Mesenchymal stem cell (in vitro differentiated cells and primary cell): Measurements from ENCODE around the gene HS3ST4.

Experiments
- DNase-seq: peaks from one replicate; pipeline ENCODE4 v3.0.0-alpha.2; 2013
- H2AFZ ChIP-seq: one replicate; pipeline ENCODE4 v1.6.1; 2013; ENCODE audit warnings: low read depth, mild to moderate bottlenecking, control low read depth, inconsistent platforms, low read length, moderate library complexity
- H2AK5ac ChIP-seq: 2 replicates; pipeline ENCODE4 v1.6.1; 2013; ENCODE audit warnings: low read length, moderate library complexity, mild to moderate bottlenecking, inconsistent platforms; ENCODE audit not compliant: severe bottlenecking
- H2BK120ac ChIP-seq: one replicate; pipeline ENCODE4 v1.6.1; 2013; ENCODE audit warnings: low read depth, mild to moderate bottlenecking, inconsistent platforms, low read length, moderate library complexity
- H2BK12ac ChIP-seq, 2 experiments: one replicate each; pipeline ENCODE4 v1.6.1; 2013; ENCODE audit warnings: inconsistent platforms in 2 of 2, low read length in 2 of 2, mild to moderate bottlenecking in 2 of 2, moderate library complexity in 2 of 2, control low read depth in 1 of 2
- H2BK15ac ChIP-seq: one replicate; pipeline ENCODE4 v1.6.1; 2013; ENCODE audit warnings: mild to moderate bottlenecking, low read depth, inconsistent platforms; ENCODE audit not compliant: poor library complexity, severe bottlenecking
- H2BK5ac ChIP-seq: 2 replicates; pipeline ENCODE4 v1.6.1; 2013; ENCODE audit warnings: low read depth, mild to moderate bottlenecking, low read length, control low read depth, inconsistent platforms; ENCODE audit not compliant: poor library complexity, severe bottlenecking
- H3K14ac ChIP-seq, 2 experiments: one replicate each; pipeline ENCODE4 v1.6.1; 2013; ENCODE audit warnings: inconsistent platforms in 2 of 2, low read length in 2 of 2, control low read depth in 1 of 2, mild to moderate bottlenecking in 1 of 2, moderate library complexity in 1 of 2
- H3K18ac ChIP-seq, 2 experiments: one replicate each; pipeline ENCODE4 v1.6.1; 2013; ENCODE audit warnings: inconsistent platforms in 2 of 2, low read length in 2 of 2, control low read depth in 1 of 2, low read depth in 1 of 2, mild to moderate bottlenecking in 1 of 2
- H3K23ac ChIP-seq, 2 experiments: one replicate each; pipeline ENCODE4 v1.6.1; 2013; ENCODE audit warnings: inconsistent platforms in 2 of 2, low read length in 2 of 2, mild to moderate bottlenecking in 2 of 2, moderate library complexity in 2 of 2, control low read depth in 1 of 2
- H3K27ac ChIP-seq: 2 replicates; pipeline ENCODE4 v1.5.1; 2013; ENCODE audit warnings: mild to moderate bottlenecking, moderate library complexity, low read length, control low read depth, inconsistent platforms; ENCODE audit not compliant: poor library complexity, severe bottlenecking
- H3K27me3 ChIP-seq, 2 experiments: 2 replicates each; pipeline versions ENCODE4 v1.6.1 to v1.7.0; 2013; ENCODE audit warnings: low read length in 2 of 2, mild to moderate bottlenecking in 2 of 2, moderate library complexity in 2 of 2, control low read depth in 1 of 2, inconsistent platforms in 1 of 2; ENCODE audit not compliant: control insufficient read depth in 1 of 2, insufficient read depth in 1 of 2
- H3K36me3 ChIP-seq, 2 experiments: 2 replicates each; pipeline versions ENCODE4 v1.6.1 to v1.7.0; 2013; ENCODE audit warnings: low read length in 2 of 2, control low read depth in 1 of 2, inconsistent platforms in 1 of 2, low read depth in 1 of 2, mild to moderate bottlenecking in 1 of 2; ENCODE audit not compliant: insufficient read depth in 2 of 2, control insufficient read depth in 1 of 2
- H3K4ac ChIP-seq, 2 experiments: one replicate each; pipeline ENCODE4 v1.6.1; 2013; ENCODE audit warnings: inconsistent platforms in 2 of 2, low read length in 2 of 2, mild to moderate bottlenecking in 2 of 2, moderate library complexity in 2 of 2, control low read depth in 1 of 2, low read depth in 1 of 2
- H3K4me1 ChIP-seq: 2 replicates; pipeline ENCODE4 v1.6.1; 2013; ENCODE audit warnings: low read depth, low read length, control low read depth; ENCODE audit not compliant: control insufficient read depth, insufficient read depth
- H3K4me2 ChIP-seq: 2 replicates; pipeline ENCODE4 v1.6.1; 2013; ENCODE audit warnings: low read length, mild to moderate bottlenecking, inconsistent platforms; ENCODE audit not compliant: poor library complexity, severe bottlenecking
- H3K4me3 ChIP-seq, 2 experiments: 2 replicates each; pipeline versions ENCODE4 v1.5.1 to v1.7.0; 2013; ENCODE audit warnings: low read length in 2 of 2, mild to moderate bottlenecking in 2 of 2, control low read depth in 1 of 2, low read depth in 1 of 2; ENCODE audit not compliant: insufficient read depth in 1 of 2
- H3K79me1 ChIP-seq: replicated peaks from 2 replicates; pipeline ENCODE4 v1.6.1; 2013; ENCODE audit warnings: mild to moderate bottlenecking, control low read depth, low read length, inconsistent platforms; ENCODE audit not compliant: poor library complexity, severe bottlenecking
- H3K9ac ChIP-seq: 2 replicates; pipeline ENCODE4 v1.7.0; 2013; ENCODE audit warnings: mild to moderate bottlenecking, low read length, moderate library complexity
- H3K9me3 ChIP-seq: 2 replicates; pipeline ENCODE4 v1.7.0; 2013; ENCODE audit warnings: mild to moderate bottlenecking, low read length; ENCODE audit not compliant: control insufficient read depth
- H4K8ac ChIP-seq: one replicate; pipeline ENCODE4 v1.6.1; 2013; ENCODE audit warnings: inconsistent platforms, mild to moderate bottlenecking, low read length, moderate library complexity
- H4K91ac ChIP-seq: one replicate; pipeline ENCODE4 v1.6.1; 2013; ENCODE audit warnings: mild to moderate bottlenecking, low read length, inconsistent platforms
- WGBS: methylation state at CpG from one replicate; pipeline ENCODE4 v1.1.7; 2013; ENCODE audit warnings: mixed read lengths; 5-methylcytosine and 5-hydroxymethylcytosine counted together

HS3ST4 gene

DNA sequence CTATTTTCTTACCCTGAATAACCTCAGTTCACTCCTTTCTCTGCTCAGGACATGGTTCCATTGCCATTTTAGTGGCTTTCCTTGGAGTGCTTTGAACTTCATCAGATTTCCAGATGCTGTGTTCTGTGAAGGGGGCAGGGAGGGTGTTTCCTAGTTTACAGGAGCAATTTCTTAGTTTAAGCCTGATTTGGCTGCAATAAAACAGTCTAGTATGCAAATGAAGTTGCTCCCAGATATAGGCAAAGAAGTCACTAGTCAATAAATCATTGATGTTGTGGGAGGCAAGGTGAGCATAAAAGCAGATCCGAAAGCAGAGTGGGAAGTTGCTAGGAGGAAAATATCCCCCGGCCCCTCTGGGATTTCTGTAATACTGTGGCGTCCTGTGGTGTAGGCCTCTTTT is 202.3 kb downstream of the HS3ST4 start:
- no peaks in the 10 kb centered on the region for H3K4me1 ChIP-seq
- H2BK120ac ChIP-seq: no peak overlapping the region
- H3K36me3 ChIP-seq: no peaks in the 10 kb centered on the region
- H3K27me3 ChIP-seq: no peaks in the 10 kb centered on the region
- no peak overlapping the region for H2BK15ac ChIP-seq
- 90% methylated on average over 2 of the region's 3 CpGs for WGBS
- no peak overlapping the region for H2BK12ac ChIP-seq
- H3K9ac ChIP-seq: no peak overlapping the region
- no peak overlapping the region for H3K18ac ChIP-seq
- no peak overlapping the region for H3K23ac ChIP-seq
- DNase-seq: no peak
- H3K9me3 ChIP-seq: no peaks in the 10 kb centered on the region
- H4K8ac ChIP-seq: no peak overlapping the region
- no peak overlapping the region for H3K4me3 ChIP-seq
- no peak overlapping the region for H2AK5ac ChIP-seq
- no peak overlapping the region for H3K27ac ChIP-seq
- H3K4ac ChIP-seq: no peak overlapping the region
- no peak overlapping the region for H2AFZ ChIP-seq
- no peak overlapping the region for H2BK5ac ChIP-seq
- H3K79me1 ChIP-seq: no peaks in the 10 kb centered on the region
- no peak overlapping the region for H4K91ac ChIP-seq
- H3K4me2 ChIP-seq: no peak overlapping the region
- no peak overlapping the region for H3K14ac ChIP-seq

DNA sequence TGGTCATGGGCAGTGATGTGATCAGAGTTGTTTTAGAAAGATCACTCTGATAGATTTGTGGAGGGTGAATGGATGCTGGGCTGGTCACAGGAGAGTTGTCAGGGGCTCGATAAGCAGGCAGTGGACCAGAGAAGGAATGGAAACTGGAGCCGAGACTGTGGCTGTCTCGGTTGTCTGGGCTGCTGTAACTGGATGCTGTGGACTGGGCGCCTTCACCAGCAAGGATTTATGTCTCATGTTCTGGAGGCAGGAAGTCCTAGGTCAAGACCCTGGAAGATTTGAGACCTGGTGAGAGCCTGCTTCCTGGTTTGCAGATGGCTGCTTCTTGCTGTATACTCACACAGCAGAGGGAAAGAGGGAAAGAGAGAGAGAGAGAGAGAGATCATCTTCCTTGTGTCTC is 203.6 kb downstream of the HS3ST4 start:
- Histone ChIP-seq H3K4ac (no peak overlapping the region), H2BK5ac (no peak overlapping the region), H3K23ac (no peak overlapping the region), H3K18ac (no peak overlapping the region), H2BK120ac (no peak overlapping the region), H4K8ac (no peak overlapping the region), H3K27ac (no peak overlapping the region), H3K14ac (no peak overlapping the region), H4K91ac (no peak overlapping the region), H3K9ac (no peak overlapping the region), H3K27me3 (no peaks in the 10 kb centered on the region), H3K36me3 (no peaks in the 10 kb centered on the region), H3K79me1 (no peaks in the 10 kb centered on the region), H2BK15ac (no peak overlapping the region), H2AK5ac (no peak overlapping the region), H3K4me3 (no peak overlapping the region), H3K9me3 (no peaks in the 10 kb centered on the region), H3K4me2 (no peak overlapping the region), H2AFZ (no peak overlapping the region), H3K4me1 (no peaks in the 10 kb centered on the region), H2BK12ac (no peak overlapping the region)
- WGBS: 1% methylated on average over 4 of the region's 4 CpGs
- no peak for DNase-seq

DNA sequence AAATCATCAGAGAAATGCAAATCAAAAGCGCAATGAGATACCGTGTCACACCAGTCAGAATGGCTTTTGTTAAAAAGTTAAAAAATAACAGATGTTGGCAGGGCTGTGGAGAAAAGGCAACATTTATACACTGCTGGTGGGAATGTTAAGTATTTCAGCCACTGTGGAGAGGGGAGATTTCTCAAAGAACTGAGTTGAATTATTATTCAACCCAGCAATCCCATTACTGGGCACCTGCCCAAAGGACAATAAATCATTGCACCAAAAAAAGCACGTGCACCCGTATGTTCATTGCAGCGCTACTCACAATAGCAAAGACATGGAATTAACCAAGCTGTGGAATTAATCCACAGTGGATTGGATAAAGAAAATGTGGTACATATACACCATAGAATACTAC is 204.7 kb downstream of the HS3ST4 start:
- Histone ChIP-seq H3K4ac (no peak overlapping the region), H3K9ac (no peak overlapping the region), H2AFZ (no peak overlapping the region), H2AK5ac (no peak overlapping the region), H2BK15ac (no peak overlapping the region), H2BK12ac (no peak overlapping the region), H2BK5ac (no peak overlapping the region), H3K4me2 (no peak overlapping the region), H4K91ac (no peak overlapping the region), H3K79me1 (no peaks in the 10 kb centered on the region), H3K27ac (no peak overlapping the region), H4K8ac (no peak overlapping the region), H3K18ac (no peak overlapping the region), H3K23ac (no peak overlapping the region), H3K9me3 (no peaks in the 10 kb centered on the region), H3K27me3 (no peaks in the 10 kb centered on the region), H3K4me1 (no peaks in the 10 kb centered on the region), H3K4me3 (no peak overlapping the region), H2BK120ac (no peak overlapping the region), H3K14ac (no peak overlapping the region), H3K36me3 (no peaks in the 10 kb centered on the region)
- WGBS: 73% methylated on average over 5 of the region's 5 CpGs
- no peak for DNase-seq

DNA sequence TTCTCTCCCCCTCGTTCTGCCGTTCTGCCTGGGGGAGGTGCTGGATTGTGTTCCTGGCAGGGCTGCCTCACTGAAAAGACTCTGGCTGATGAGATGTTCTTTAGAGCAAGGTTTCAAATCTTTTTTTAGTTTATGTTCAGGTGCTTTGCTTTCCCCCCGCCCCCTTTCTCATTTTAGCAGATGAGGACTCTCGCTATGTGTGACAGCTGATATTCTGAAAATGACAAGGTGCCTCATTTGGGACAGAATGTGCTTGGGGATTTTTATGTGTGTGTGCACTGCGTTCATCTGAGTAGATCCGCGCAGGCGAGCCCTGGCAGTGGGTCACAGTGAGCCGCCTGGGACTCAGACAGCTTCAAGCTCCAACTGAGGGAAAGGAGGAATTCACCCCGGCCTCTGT is 205.9 kb downstream of the HS3ST4 start:
- DNase-seq: no peak
- Histone ChIP-seq H4K8ac (no peak overlapping the region), H4K91ac (no peak overlapping the region), H3K18ac (no peak overlapping the region), H3K23ac (no peak overlapping the region), H3K27ac (no peak overlapping the region), H3K4me3 (no peak overlapping the region), H3K36me3 (no peaks in the 10 kb centered on the region), H3K4me2 (no peak overlapping the region), H3K27me3 (no peaks in the 10 kb centered on the region), H2BK15ac (no peak overlapping the region), H2BK5ac (no peak overlapping the region), H3K9ac (no peak overlapping the region), H3K79me1 (no peaks in the 10 kb centered on the region), H2BK12ac (no peak overlapping the region), H3K14ac (no peak overlapping the region), H3K9me3 (no peaks in the 10 kb centered on the region), H2AK5ac (no peak overlapping the region), H3K4me1 (no peaks in the 10 kb centered on the region), H3K4ac (no peak overlapping the region), H2AFZ (no peak overlapping the region), H2BK120ac (no peak overlapping the region)
- WGBS: 66% methylated on average over 9 of the region's 10 CpGs
